Mesenchymal stem cell (in vitro differentiated cells and primary cell): ENCODE results near the gene POLD3.
"Not testable (repeated sequence)": the region's sequence is repeated elsewhere in the genome, so short reads cannot be mapped to it uniquely, and the experiment has no call there.

ENCODE experiments used
- DNase-seq: peaks from one replicate; pipeline ENCODE4 v3.0.0-alpha.2; 2013
- H2AFZ ChIP-seq: one replicate; pipeline ENCODE4 v1.6.1; 2013; ENCODE audit warnings: low read depth, mild to moderate bottlenecking, control low read depth, inconsistent platforms, low read length, moderate library complexity
- H2AK5ac ChIP-seq: 2 replicates; pipeline ENCODE4 v1.6.1; 2013; ENCODE audit warnings: low read length, moderate library complexity, mild to moderate bottlenecking, inconsistent platforms; ENCODE audit not compliant: severe bottlenecking
- H2BK120ac ChIP-seq: one replicate; pipeline ENCODE4 v1.6.1; 2013; ENCODE audit warnings: low read depth, mild to moderate bottlenecking, inconsistent platforms, low read length, moderate library complexity
- H2BK12ac ChIP-seq, 2 experiments: one replicate each; pipeline ENCODE4 v1.6.1; 2013; ENCODE audit warnings: inconsistent platforms in 2 of 2, low read length in 2 of 2, mild to moderate bottlenecking in 2 of 2, moderate library complexity in 2 of 2, control low read depth in 1 of 2
- H2BK15ac ChIP-seq: one replicate; pipeline ENCODE4 v1.6.1; 2013; ENCODE audit warnings: mild to moderate bottlenecking, low read depth, inconsistent platforms; ENCODE audit not compliant: poor library complexity, severe bottlenecking
- H2BK5ac ChIP-seq: 2 replicates; pipeline ENCODE4 v1.6.1; 2013; ENCODE audit warnings: low read depth, mild to moderate bottlenecking, low read length, control low read depth, inconsistent platforms; ENCODE audit not compliant: poor library complexity, severe bottlenecking
- H3K14ac ChIP-seq, 2 experiments: one replicate each; pipeline ENCODE4 v1.6.1; 2013; ENCODE audit warnings: inconsistent platforms in 2 of 2, low read length in 2 of 2, control low read depth in 1 of 2, mild to moderate bottlenecking in 1 of 2, moderate library complexity in 1 of 2
- H3K18ac ChIP-seq, 2 experiments: one replicate each; pipeline ENCODE4 v1.6.1; 2013; ENCODE audit warnings: inconsistent platforms in 2 of 2, low read length in 2 of 2, control low read depth in 1 of 2, low read depth in 1 of 2, mild to moderate bottlenecking in 1 of 2
- H3K23ac ChIP-seq, 2 experiments: one replicate each; pipeline ENCODE4 v1.6.1; 2013; ENCODE audit warnings: inconsistent platforms in 2 of 2, low read length in 2 of 2, mild to moderate bottlenecking in 2 of 2, moderate library complexity in 2 of 2, control low read depth in 1 of 2
- H3K27ac ChIP-seq: 2 replicates; pipeline ENCODE4 v1.5.1; 2013; ENCODE audit warnings: mild to moderate bottlenecking, moderate library complexity, low read length, control low read depth, inconsistent platforms; ENCODE audit not compliant: poor library complexity, severe bottlenecking
- H3K27me3 ChIP-seq, 2 experiments: 2 replicates each; pipeline versions ENCODE4 v1.6.1 to v1.7.0; 2013; ENCODE audit warnings: low read length in 2 of 2, mild to moderate bottlenecking in 2 of 2, moderate library complexity in 2 of 2, control low read depth in 1 of 2, inconsistent platforms in 1 of 2; ENCODE audit not compliant: control insufficient read depth in 1 of 2, insufficient read depth in 1 of 2
- H3K36me3 ChIP-seq, 2 experiments: 2 replicates each; pipeline versions ENCODE4 v1.6.1 to v1.7.0; 2013; ENCODE audit warnings: low read length in 2 of 2, control low read depth in 1 of 2, inconsistent platforms in 1 of 2, low read depth in 1 of 2, mild to moderate bottlenecking in 1 of 2; ENCODE audit not compliant: insufficient read depth in 2 of 2, control insufficient read depth in 1 of 2
- H3K4ac ChIP-seq, 2 experiments: one replicate each; pipeline ENCODE4 v1.6.1; 2013; ENCODE audit warnings: inconsistent platforms in 2 of 2, low read length in 2 of 2, mild to moderate bottlenecking in 2 of 2, moderate library complexity in 2 of 2, control low read depth in 1 of 2, low read depth in 1 of 2
- H3K4me1 ChIP-seq: 2 replicates; pipeline ENCODE4 v1.6.1; 2013; ENCODE audit warnings: low read depth, low read length, control low read depth; ENCODE audit not compliant: control insufficient read depth, insufficient read depth
- H3K4me2 ChIP-seq: 2 replicates; pipeline ENCODE4 v1.6.1; 2013; ENCODE audit warnings: low read length, mild to moderate bottlenecking, inconsistent platforms; ENCODE audit not compliant: poor library complexity, severe bottlenecking
- H3K4me3 ChIP-seq, 2 experiments: 2 replicates each; pipeline versions ENCODE4 v1.5.1 to v1.7.0; 2013; ENCODE audit warnings: low read length in 2 of 2, mild to moderate bottlenecking in 2 of 2, control low read depth in 1 of 2, low read depth in 1 of 2; ENCODE audit not compliant: insufficient read depth in 1 of 2
- H3K79me1 ChIP-seq: replicated peaks from 2 replicates; pipeline ENCODE4 v1.6.1; 2013; ENCODE audit warnings: mild to moderate bottlenecking, control low read depth, low read length, inconsistent platforms; ENCODE audit not compliant: poor library complexity, severe bottlenecking
- H3K9ac ChIP-seq: 2 replicates; pipeline ENCODE4 v1.7.0; 2013; ENCODE audit warnings: mild to moderate bottlenecking, low read length, moderate library complexity
- H3K9me3 ChIP-seq: 2 replicates; pipeline ENCODE4 v1.7.0; 2013; ENCODE audit warnings: mild to moderate bottlenecking, low read length; ENCODE audit not compliant: control insufficient read depth
- H4K8ac ChIP-seq: one replicate; pipeline ENCODE4 v1.6.1; 2013; ENCODE audit warnings: inconsistent platforms, mild to moderate bottlenecking, low read length, moderate library complexity
- H4K91ac ChIP-seq: one replicate; pipeline ENCODE4 v1.6.1; 2013; ENCODE audit warnings: mild to moderate bottlenecking, low read length, inconsistent platforms
- WGBS: methylation state at CpG from one replicate; pipeline ENCODE4 v1.1.7; 2013; ENCODE audit warnings: mixed read lengths; 5-methylcytosine and 5-hydroxymethylcytosine counted together

The POLD3 gene

GRCh38 chr11:74590492-74590891 is 1.9 kb upstream of the POLD3 start:
- not testable (repeated sequence) for H3K4me1 ChIP-seq, H3K23ac ChIP-seq, H3K4me3 ChIP-seq, H3K9ac ChIP-seq, H2BK5ac ChIP-seq, H3K27me3 ChIP-seq, H2AK5ac ChIP-seq, H3K36me3 ChIP-seq, DNase-seq, H3K27ac ChIP-seq, H3K79me1 ChIP-seq, H2BK120ac ChIP-seq, H2AFZ ChIP-seq, H3K4me2 ChIP-seq, H3K18ac ChIP-seq, H2BK15ac ChIP-seq, H4K8ac ChIP-seq, H4K91ac ChIP-seq, H3K4ac ChIP-seq, H3K14ac ChIP-seq, H3K9me3 ChIP-seq, H2BK12ac ChIP-seq
- WGBS, result 93% methylated on average over 2 of the region's 7 CpGs

DNA sequence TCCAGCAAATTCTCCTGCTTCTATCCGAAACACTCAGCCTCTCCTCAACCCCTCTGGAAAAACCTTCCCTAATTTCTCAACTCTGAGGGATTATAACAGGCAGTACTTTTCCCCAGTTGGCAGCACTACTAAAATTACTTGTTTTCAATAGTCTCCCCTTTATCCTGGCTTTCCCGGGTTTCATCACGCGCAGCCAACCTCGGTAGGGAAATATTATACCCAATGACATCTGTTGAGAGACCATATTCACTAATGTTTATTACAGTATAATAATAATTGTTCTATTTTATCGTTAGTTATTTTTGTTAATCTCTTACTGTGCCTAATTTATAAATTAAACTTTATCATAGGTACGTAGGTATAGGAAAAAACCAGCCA is 330 bp upstream of the POLD3 start:
- H3K23ac ChIP-seq, result no peak overlapping the region
- H2AFZ ChIP-seq, result no peak overlapping the region
- no peak overlapping the region for H3K18ac ChIP-seq
- no peak overlapping the region for H2AK5ac ChIP-seq
- H4K8ac ChIP-seq, result peak overlapping the region; percentile 23
- no peaks in the 10 kb centered on the region for H3K27me3 ChIP-seq
- H3K4me3 ChIP-seq, result peak overlapping the region in 1 of 2 experiments; percentile 99
- H3K9ac ChIP-seq, result peak overlapping the region; percentile 96
- 42% methylated on average over 2 of the region's 7 CpGs for WGBS
- H2BK15ac ChIP-seq, result no peak overlapping the region
- no peak overlapping the region for H3K14ac ChIP-seq
- H3K27ac ChIP-seq, result no peak overlapping the region
- H3K79me1 ChIP-seq, result peaks cover 7% of the 10 kb centered on the region
- H3K36me3 ChIP-seq, result peaks cover 0 to 18% of the 10 kb centered on the region in 2 experiments
- no peak overlapping the region for H2BK12ac ChIP-seq
- H4K91ac ChIP-seq, result no peak overlapping the region
- no peaks in the 10 kb centered on the region for H3K4me1 ChIP-seq
- no peak overlapping the region for H2BK5ac ChIP-seq
- H3K4ac ChIP-seq, result no peak overlapping the region
- peak overlapping the region; percentile 68 for H3K4me2 ChIP-seq
- no peak overlapping the region for H2BK120ac ChIP-seq
- H3K9me3 ChIP-seq, result no peaks in the 10 kb centered on the region
- DNase-seq, result no peak

GRCh38 chr11:74593463-74593862 is 1.1 kb downstream of the POLD3 start:
- Histone ChIP-seq H3K4me1 (no peaks in the 10 kb centered on the region), H3K14ac (no peak overlapping the region)
- WGBS, result no CpG with 5 or more reads among the region's 1 CpG

GRCh38 chr11:74602637-74603556 is 10.5 kb downstream of the POLD3 start:
- WGBS, result 96% methylated on average over 3 of the region's 4 CpGs

More at GRCh38 chr11:74593463-74593862, 1.1 kb downstream of the POLD3 start:
- Histone ChIP-seq H2BK5ac (no peak overlapping the region), H3K27me3 (no peaks in the 10 kb centered on the region), H2BK120ac (no peak overlapping the region), H3K4me3 (peak overlapping the region in 1 of 2 experiments; percentile 99), H3K4me2 (peak overlapping the region; percentile 49), H3K4ac (no peak overlapping the region), H3K9ac (peak overlapping the region; percentile 96), H3K27ac (no peak overlapping the region), H3K9me3 (no peaks in the 10 kb centered on the region), H4K91ac (no peak overlapping the region), H2BK15ac (no peak overlapping the region), H4K8ac (no peak overlapping the region), H2BK12ac (no peak overlapping the region), H3K18ac (no peak overlapping the region), H2AFZ (no peak overlapping the region), H3K79me1 (peaks cover 15% of the 10 kb centered on the region), H2AK5ac (no peak overlapping the region), H3K36me3 (peaks cover 3 to 26% of the 10 kb centered on the region in 2 experiments), H3K23ac (no peak overlapping the region)
- DNase-seq, result no peak

More at GRCh38 chr11:74602637-74603556, 10.5 kb downstream of the POLD3 start:
- Histone ChIP-seq H3K14ac (peak overlapping the region in 1 of 2 experiments; percentile 8), H3K4me3 (no peak overlapping the region), H3K9me3 (no peaks in the 10 kb centered on the region), H4K8ac (no peak overlapping the region), H3K9ac (peak overlapping the region; percentile 15), H3K36me3 (peaks cover 14 to 31% of the 10 kb centered on the region in 2 experiments), H2AK5ac (no peak overlapping the region), H2AFZ (no peak overlapping the region), H4K91ac (no peak overlapping the region), H2BK15ac (peak overlapping the region; percentile 19), H3K23ac (no peak overlapping the region), H3K79me1 (peaks cover 20% of the 10 kb centered on the region), H3K4me1 (no peaks in the 10 kb centered on the region), H3K4ac (no peak overlapping the region), H3K27me3 (no peaks in the 10 kb centered on the region), H2BK5ac (no peak overlapping the region), H2BK12ac (no peak overlapping the region), H3K27ac (no peak overlapping the region), H2BK120ac (no peak overlapping the region), H3K4me2 (no peak overlapping the region), H3K18ac (no peak overlapping the region)
- no peak for DNase-seq
